Adipose tissue (tissue), 3 donors: Measurements from ENCODE around the gene COL25A1. TPM values are rescaled to one million over a fixed set of nuclear protein-coding genes. Genes with fewer than 3 reads are reported as not detected.

Source experiments
- H3K27ac ChIP-seq: one replicate; pipeline ENCODE4 v1.5.1; 2013; ENCODE audit warnings: low read depth, low read length
- WGBS, 3 donors: extraction: QIAGEN DNeasy Blood & Tissue Kit; methylation state at CpG; one replicate each; pipeline ENCODE4 v1.1.7; 2013; 5-methylcytosine and 5-hydroxymethylcytosine counted together
- polyA plus RNA-seq, 3 donors: library from polyadenylated mRNA; stranded (reverse); fragments of 200-250 nt; gene quantifications; one replicate each; pipeline ENCODE4 v1.2.3, GENCODE V29; 2013
- donor health status: healthy with polysubstance abuse.
- donor health status: Bipolar disorder and iron deficiency.
- donor health status: healthy.

COL25A1 gene
- 1 to 10 TPM in 2 of 3 donors, under 1 TPM in 1; 0.32 to 2.1 (median 1.2) TPM for polyA plus RNA-seq

DNA sequence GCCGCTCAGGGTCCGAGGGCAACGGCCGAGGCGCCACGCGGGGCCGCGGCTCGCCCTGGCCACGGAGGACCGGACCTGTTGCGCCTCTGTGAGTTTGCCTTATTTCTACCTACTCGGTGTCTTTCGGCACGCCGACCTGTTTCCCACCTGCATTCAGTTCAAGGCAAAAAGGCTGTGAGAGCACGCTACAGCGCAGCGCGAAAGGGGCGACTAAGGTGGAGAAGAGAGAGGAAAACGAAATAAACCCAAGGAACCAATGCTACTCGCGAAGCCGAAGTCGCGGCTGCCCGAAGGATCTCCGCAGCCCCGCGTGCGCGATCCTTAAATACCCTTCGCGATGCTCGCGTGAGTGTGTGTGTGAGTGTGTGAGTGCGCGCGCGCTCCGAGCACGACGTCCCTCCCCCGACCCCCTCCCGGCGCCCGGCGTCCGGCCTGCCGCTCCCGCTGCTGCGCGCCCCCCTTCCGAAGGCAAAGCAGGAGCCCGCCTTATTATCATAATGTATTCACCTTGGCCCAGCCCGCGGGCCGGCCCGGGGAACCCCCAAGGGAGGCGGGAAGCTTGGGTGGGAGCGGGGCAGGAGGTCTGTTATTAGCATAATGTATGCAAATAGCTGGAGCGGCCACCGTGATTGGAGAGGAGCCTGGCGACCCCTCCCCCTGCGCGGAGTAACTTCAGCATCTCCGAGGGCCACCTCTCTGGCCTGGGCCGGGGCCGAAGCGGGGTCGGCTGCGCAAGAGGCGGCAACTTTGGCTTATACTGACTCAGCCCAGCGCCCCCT is at the start of gene COL25A1:
COL25A1 (minus strand) TSS at position 298 of the 779 bp plus-strand sequence.
- 1% methylated on average over 76 of the region's 76 CpGs for WGBS, 3 donors
- H3K27ac ChIP-seq = no peak within 1 kb of the TSS

DNA sequence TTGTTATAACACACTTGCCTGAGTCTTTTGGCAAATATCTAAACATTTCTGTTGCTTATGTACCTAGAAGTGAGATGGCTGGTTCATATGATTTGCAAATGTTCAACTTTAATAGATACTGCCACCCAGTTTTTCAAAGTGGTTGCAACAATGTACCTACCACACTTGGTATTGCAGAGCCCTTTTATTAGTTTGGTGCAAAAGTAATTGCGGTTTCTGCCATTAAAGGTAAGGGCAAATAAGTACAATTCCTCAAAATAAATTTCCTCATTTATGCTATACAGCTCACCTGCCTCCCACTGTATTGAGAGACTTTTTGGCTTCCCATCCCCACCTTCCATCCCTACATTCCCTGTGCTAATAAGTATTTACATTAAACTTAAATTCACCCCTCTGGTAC is 47.7 kb upstream of the COL25A1 start:
- H3K27ac ChIP-seq = no peak overlapping the region
- WGBS, 3 donors = 94 to 97% (median 96%) methylated on average over 1 of the region's 1 CpG

DNA sequence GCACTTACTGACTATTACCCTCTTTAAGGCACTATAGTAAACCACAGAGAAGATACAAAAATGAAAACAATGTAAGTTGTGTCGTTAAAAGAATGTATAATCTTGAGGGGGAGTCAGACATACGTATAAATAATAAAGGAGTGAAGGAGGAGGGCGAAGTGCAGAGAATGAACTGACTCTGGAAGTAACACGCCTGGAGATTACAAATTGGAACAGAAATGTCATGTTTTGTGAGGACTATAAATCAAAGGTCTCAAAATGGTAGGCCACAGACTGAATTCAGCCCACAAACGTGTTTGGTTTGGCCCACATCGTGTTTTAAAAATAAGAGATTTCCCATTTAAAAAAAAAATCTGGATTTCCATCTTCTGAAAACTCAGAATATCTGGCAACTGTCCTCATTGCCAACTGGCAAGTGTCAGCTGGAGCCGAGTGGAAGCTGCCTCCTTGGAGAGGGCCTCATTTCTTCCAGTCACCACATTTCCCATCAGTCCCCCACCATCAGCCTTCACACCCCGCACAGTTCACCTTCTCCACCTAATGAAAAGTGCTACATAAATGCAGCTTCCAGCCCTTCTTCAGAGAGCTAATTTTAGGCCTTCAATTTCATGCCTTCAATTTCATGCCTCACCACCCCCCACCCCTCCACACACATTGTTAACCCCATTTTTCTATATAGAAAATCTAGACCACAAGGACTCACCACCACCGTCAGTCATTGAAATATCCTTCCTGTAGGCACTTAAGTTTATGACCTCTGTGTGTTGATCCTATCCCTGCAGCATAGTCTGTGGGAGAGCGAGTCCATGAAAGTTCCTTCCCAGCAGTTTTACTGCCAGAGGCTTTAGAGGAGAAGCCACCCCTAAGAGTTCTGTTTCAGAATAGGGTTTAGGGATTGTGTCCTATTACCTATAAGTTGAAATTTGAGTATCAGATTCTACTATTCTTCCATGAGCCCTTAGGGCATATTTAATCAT is 32.0 kb upstream of the COL25A1 start:
- no peak overlapping the region for H3K27ac ChIP-seq
- 69 to 78% (median 75%) methylated on average over 10 of the region's 10 CpGs for WGBS, 3 donors

DNA sequence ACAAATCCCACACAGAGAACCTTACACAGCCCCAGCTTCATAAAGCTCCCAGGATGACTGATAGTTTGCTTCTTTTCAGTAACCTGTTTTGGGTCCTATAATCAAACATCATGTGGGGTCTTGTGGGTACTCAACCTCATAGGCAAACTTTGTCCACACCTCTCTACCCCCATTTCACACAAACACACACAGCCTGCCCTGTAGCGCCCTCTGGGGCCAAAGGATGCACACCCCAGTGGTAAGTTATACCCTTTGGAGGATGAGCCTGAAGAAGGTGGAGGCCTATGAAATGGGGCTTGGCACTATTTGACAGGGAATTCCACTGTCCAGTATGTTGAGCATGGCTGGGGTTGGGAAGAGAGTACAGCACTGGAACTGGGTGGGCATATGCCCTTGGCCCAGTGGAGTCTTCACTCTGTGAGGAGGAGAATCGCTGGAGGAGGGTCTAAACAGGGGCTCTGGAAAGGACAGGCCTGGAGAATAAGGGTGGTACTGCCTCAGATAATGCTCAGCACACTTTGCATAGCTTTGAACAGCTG is 30.5 kb upstream of the COL25A1 start:
- H3K27ac ChIP-seq = no peak overlapping the region
- WGBS, 3 donors = 63 to 92% (median 82%) methylated on average over 2 of the region's 2 CpGs

DNA sequence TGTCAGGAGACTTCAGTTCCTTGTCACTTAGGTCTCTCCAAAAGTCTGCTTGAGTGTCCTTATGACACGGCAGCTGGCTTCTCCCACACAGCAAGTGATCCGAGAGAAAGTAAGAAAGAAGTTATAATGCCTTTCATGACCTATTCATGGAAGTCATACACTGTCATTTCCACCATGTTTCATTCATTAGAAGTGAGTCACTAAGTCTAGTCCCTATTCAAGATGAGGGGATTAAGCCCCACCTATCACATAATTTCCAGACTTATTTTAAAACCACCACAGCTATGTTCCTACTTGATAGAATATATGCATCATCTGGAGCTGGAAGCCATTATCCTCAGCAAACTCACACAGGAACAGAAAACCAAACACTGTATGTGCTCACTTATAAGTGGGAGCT is 25.2 kb upstream of the COL25A1 start:
- H3K27ac ChIP-seq = no peak overlapping the region
- 74 to 100% (median 93%) methylated on average over 2 of the region's 2 CpGs for WGBS, 3 donors

DNA sequence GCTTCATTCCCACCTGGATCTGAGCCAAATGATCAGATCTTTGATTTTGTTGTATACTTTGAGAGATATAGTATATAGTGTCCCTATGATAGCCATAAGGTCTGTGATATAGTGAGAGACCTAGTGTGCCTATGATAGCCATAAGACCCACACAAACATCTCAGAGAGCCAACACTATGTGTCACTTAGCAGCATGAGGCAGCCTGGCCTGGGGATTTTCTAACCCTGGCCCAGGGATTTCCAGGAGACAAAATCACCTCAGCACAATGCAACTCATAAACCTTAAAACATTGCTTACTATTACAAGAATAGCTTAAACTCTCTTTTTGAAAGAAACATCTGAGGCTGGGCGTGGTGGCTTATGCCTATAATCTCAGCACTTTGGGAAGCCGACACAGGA is 23.2 kb upstream of the COL25A1 start:
- 79 to 95% (median 94%) methylated on average over 2 of the region's 2 CpGs for WGBS, 3 donors

DNA sequence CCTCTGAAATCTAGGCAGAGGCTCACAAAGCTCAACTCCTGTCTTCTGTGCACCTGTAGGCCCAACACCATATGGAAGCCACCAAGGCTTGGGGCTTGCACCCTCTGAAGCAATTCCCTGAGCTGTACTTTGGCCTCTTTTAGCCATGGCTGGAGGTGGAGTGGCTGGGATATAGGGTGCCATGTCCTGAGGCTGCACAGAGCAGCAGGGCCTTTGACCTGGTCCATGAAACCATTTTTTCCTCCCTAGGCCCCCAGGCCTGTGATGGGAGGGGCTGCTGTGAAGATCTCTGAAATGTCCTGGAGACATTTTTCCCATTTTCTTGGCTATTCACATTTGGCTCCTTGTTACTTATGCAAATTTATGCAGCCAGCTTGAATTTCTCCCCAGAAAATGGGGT is 20.9 kb upstream of the COL25A1 start:
- no peak overlapping the region for H3K27ac ChIP-seq

More for the DNA sequence above, 23.2 kb upstream of the COL25A1 start:
- H3K27ac ChIP-seq = no peak overlapping the region

GRCh38 chr4:109321232-109321631 is 18.8 kb upstream of the COL25A1 start:
- no peak overlapping the region for H3K27ac ChIP-seq
- 91 to 97% (median 95%) methylated on average over 1 of the region's 1 CpG for WGBS, 3 donors

GRCh38 chr4:109319684-109320083 is 17.2 kb upstream of the COL25A1 start:
- H3K27ac ChIP-seq = no peak overlapping the region
- WGBS, 3 donors = 81 to 90% (median 84%) methylated on average over 2 of the region's 2 CpGs

GRCh38 chr4:109319156-109319555 is 16.7 kb upstream of the COL25A1 start:
- no peak overlapping the region for H3K27ac ChIP-seq
- WGBS, 3 donors = 61 to 72% (median 71%) methylated on average over 2 of the region's 2 CpGs

DNA sequence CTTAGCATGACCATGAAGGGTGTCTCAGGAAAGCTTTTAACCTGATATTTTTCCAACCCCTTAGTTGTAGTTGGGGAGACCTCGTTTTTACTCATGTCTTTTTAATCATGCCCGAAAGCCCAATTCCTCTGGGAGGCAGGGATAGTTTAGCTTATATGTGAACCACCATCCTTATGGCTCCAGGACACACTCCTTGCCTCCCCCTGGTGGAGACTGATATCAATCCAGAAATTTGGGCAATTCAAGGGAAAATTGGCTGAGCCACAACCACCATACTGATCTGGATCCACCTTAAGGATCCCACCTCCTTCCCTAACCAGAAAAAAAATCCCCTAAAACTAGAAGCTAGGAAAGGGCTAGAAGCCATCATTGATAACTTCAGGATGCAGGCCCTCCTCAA is 13.4 kb upstream of the COL25A1 start:
- H3K27ac ChIP-seq = no peak overlapping the region
- 76 to 88% (median 87%) methylated on average over 2 of the region's 2 CpGs for WGBS, 3 donors

GRCh38 chr4:109315341-109315740 is 12.9 kb upstream of the COL25A1 start:
- no peak overlapping the region for H3K27ac ChIP-seq
- WGBS, 3 donors = 45 to 88% (median 67%) methylated on average over 3 of the region's 3 CpGs

DNA sequence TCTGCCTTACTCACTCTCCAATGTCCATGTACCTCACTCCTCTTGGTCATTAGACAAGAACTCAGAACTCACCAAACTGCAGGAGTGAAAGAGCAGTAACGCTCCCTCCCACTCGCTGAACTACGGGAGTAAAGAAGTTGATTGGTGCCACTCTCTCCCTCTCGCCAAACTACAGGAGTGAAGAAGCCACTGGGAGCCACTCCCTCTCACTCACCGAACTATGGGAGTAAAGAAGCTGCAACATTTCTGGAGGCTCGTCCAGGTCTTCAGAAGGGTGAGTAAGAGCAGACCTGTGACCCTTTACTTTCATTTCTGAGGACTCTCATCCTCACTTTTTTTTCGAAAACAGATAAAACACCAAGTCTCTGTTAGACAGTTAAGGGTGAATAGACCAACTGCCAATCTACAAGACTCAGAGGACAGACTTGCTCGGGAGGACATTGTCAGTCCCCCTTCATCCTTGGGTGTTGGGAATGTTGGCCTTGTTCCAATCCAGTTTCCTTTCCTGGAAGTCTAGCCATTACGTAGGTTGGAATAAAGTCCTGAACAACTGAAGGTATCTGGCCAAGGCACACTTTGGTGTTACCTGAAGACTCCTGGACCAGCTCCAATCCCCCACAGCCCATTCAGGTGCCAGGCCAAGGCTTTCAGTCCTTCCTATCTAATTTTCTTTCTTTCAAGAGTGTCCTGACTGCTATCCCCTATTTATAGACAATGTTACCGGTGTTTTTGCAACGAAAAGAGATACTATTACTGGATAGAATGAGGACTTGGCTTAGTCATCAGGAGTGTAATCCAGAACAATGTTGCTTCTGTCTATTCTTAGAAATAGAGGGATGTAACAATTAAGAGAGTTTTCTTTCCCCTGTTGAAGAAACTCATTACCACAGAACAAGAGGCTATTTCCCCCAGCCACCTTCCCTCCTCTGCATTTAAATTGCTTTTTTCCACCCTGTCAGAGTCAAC is 11.0 kb upstream of the COL25A1 start:
- no peak overlapping the region for H3K27ac ChIP-seq
- WGBS, 3 donors = 85 to 89% (median 88%) methylated on average over 11 of the region's 11 CpGs

- WGBS, 3 donors = 0 to 1% (median 1%) methylated on average over 10 of the region's 10 CpGs
- H3K27ac ChIP-seq = no peak overlapping the region
Measured at GRCh38 chr4:109303140-109303496, 660 bp upstream of the COL25A1 start.

DNA sequence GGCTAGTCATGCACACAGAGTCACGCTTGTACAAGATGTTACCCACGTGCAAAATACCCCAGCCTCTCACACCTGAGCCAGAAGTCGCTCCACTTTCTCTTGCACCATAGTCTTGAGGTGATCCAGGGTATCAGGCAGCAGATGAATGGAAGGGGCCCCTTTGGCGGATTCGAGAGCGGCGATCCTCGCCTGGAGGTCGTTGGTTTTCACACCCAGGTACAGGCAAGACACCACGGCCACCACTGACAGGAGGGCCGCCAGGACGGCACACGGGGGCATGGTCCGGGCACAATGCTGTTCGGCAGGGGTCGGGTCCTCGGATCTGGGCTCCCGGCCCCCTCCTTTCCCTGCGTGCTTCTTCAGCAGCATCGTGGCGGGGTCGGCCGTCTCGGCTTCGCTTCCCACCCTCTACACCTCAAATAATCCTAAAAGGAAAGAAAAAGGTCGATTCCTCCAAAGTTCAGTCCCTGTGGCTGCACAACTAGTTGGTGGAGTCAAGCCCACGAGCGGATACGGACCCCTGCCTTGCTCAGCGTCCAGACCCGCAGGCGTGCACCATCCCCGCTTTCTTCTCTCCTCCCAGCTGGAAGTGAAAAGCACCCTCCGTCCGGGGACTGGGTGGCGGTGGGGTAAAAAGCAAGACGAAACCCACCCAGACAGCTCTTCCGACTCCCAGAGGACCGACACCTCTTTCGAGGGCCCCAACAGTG is 652 bp downstream of the COL25A1 start:
- 7 to 11% (median 9%) methylated on average over 39 to 40 of the region's 40 CpGs for WGBS, 3 donors
- no peak overlapping the region for H3K27ac ChIP-seq

DNA sequence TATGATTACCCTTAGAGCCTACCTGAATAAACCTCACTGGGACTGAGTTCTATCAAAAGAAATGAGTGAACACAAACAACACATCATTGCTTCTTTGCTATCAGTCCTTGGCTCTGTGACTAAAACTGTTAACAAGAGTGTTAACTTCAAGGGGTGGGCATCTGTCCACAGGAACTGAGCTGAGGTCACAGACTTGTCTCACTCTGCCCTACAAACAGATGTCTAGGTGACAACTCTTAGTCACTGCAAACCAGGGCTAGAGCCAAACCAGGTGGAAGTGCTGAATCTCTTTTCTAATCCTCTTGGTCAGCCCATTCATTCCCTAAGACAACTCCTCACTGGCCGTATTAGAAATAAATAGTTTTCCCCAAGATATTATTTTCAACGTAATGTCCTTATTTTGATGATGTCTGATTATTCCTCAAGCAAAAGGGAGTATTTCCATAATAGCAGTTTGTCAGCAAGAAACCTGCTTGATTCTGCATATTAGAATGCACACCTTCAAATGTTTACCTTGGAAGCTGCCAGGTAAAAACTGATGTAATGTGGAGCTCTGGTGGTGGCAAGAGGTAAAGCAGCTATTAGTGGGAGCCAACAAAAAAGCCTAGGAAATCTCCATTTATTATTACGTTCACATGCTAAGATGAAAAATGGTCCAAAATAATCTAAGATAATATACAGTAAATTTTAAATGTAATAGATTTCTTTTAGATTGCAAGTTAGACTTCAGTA is 4.0 kb downstream of the COL25A1 start:
- WGBS, 3 donors = 50 to 62% (median 61%) methylated on average over 3 of the region's 3 CpGs
- no peak overlapping the region for H3K27ac ChIP-seq

DNA sequence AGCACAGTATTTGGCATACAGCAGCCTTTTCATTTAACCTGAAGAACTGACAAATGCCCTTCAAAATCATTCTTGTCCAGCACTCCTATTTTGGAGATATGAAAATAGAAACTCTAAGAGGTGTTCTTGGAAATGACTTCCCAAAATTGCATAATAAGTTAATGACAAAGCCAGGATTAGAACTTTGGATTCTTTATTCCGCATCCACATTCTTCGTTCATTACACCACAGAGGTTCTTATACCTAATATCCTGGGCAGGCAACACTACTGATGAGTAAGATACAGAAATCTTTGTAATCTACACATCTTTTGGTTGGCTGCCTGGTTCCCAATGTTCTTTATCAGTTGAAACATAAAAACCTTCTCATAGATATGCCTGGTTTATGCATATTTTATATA is 5.9 kb downstream of the COL25A1 start:
- whole genome bisulfite sequencing, 3 donors = 95 to 98% (median 96%) methylated on average over 2 of the region's 2 CpGs

More for the DNA sequence above, 5.9 kb downstream of the COL25A1 start:
- no peak overlapping the region for H3K27ac ChIP-seq
